K562 (cell line): ENCODE data around the gene ATXN1. TPM values are rescaled to one million over a fixed set of nuclear protein-coding genes. Genes with fewer than 3 reads are reported as not detected.
A peak's percentile ranks its signal among the peaks of the same experiment; 100 is the strongest.

ENCODE experiments used
- ARNT ChIP-seq, 2 experiments: fragments of 450-650 bp; IDR thresholded peaks; 2 replicates each; pipeline ENCODE4 v1.6.1; 2016; ENCODE audit warnings: mild to moderate bottlenecking in 1 of 2
- KLF16 ChIP-seq: IDR thresholded peaks from 2 replicates; pipeline ENCODE4 v1.6.1; 2016; ENCODE audit warnings: antibody characterized with exemption
- LCOR ChIP-seq: sonication (generic); formaldehyde crosslinking; IDR thresholded peaks from 2 replicates; pipeline ENCODE4 v1.8.0; 2022; ENCODE audit warnings: mild to moderate bottlenecking, missing genetic modification reagents
- MAFG ChIP-seq: fragments of 450-650 bp; conservative IDR thresholded peaks from 2 replicates; pipeline ENCODE4 v1.6.1; 2016; ENCODE audit warnings: missing genetic modification characterization, missing compliant biosample characterization
- MEF2A ChIP-seq: IDR thresholded peaks from 2 replicates; pipeline ENCODE4 v1.6.1; 2011; ENCODE audit warnings: low read depth, mild to moderate bottlenecking, low read length, moderate library complexity; ENCODE audit not compliant: control insufficient read depth
- NFIX ChIP-seq: fragments of 250-450 bp; sonication (Bioruptor Pico); IDR thresholded peaks from 2 replicates; pipeline ENCODE4 v1.4.0; 2020; ENCODE audit warnings: low read depth, mild to moderate bottlenecking, moderate library complexity
- RFX5 ChIP-seq: IDR thresholded peaks from 2 replicates; pipeline ENCODE4 v1.6.1; 2011; ENCODE audit warnings: low read depth, mild to moderate bottlenecking, improper control_type of control experiment, low read length
- SMARCA5 ChIP-seq: fragments of 450-650 bp; IDR thresholded peaks from 2 replicates; pipeline ENCODE4 v1.6.1; 2016
- SREBF1 ChIP-seq: fragments of 150-350 bp; IDR thresholded peaks from 2 replicates; pipeline ENCODE4 v1.6.1; 2014; ENCODE audit warnings: antibody characterized with exemption, low read depth, low read length, borderline replicate concordance
- TARDBP ChIP-seq: fragments of 450-650 bp; IDR thresholded peaks from 2 replicates; pipeline ENCODE4 v1.6.1; 2016
- polyA plus RNA-seq, 8 experiments: library from polyadenylated mRNA; depleted of rRNA in 4 of 8; stranded (reverse) in 5 of 8; unstranded in 3 of 8; fragments of >200 nt; fragmentation: Nextera tagmentation in 2 of 8; fragmentation: Illumina TruSeq in 1 of 8; extraction: Ambion mirVana in 2 of 8; extraction: Trizol in 1 of 8; gene quantifications; 2 replicates each; pipeline versions ENCODE4 v1.2.1 to v1.2.3, GENCODE V29; 2011 to 2014; ENCODE audit warnings: inconsistent platforms in 1 of 8, missing spikeins in 1 of 8
- total RNA-seq, 7 experiments: library from RNA; depleted of rRNA in 6 of 7; stranded (reverse); fragments of >200 nt in 6 of 7; fragmentation: Illumina TruSeq in 2 of 7; extraction: Trizol in 2 of 7; gene quantifications; 2 replicates each; pipeline versions ENCODE4 v1.2.1 to v1.2.3, GENCODE V29; 2011 to 2021; ENCODE audit warnings: low replicate concordance in 1 of 7
- TF ChIP-seq, protein P1 (sequence below): fragments of 450-650 bp; IDR thresholded peaks from 2 replicates; pipeline ENCODE4 v1.6.1; 2016; ENCODE audit warnings: mild to moderate bottlenecking
- TF ChIP-seq, protein P2 (sequence below), 2 experiments: fragments of 150-350 bp in 1 of 2; IDR thresholded peaks; 2 replicates each; pipeline ENCODE4 v1.6.1; 2012 to 2016; ENCODE audit warnings: low read depth in 2 of 2, low read length in 2 of 2, mild to moderate bottlenecking in 1 of 2, moderate library complexity in 1 of 2
- TF ChIP-seq, protein P3 (sequence below): fragments of 250-450 bp; sonication (Bioruptor Pico); IDR thresholded peaks from 2 replicates; pipeline ENCODE4 v1.4.0; 2020
- TF ChIP-seq, protein P4 (sequence below): fragments of 450-650 bp; IDR thresholded peaks from 2 replicates; pipeline ENCODE4 v1.6.1; 2016; ENCODE audit warnings: missing biosample characterization, missing genetic modification characterization

Gene ATXN1
- total and polyA plus RNA-seq, 9 of the 15 experiments (the other 6 are each of a cell fraction or from before 2014, with no cell fraction given) = under 0.01 to 1.2 (median 0.58) TPM

DNA sequence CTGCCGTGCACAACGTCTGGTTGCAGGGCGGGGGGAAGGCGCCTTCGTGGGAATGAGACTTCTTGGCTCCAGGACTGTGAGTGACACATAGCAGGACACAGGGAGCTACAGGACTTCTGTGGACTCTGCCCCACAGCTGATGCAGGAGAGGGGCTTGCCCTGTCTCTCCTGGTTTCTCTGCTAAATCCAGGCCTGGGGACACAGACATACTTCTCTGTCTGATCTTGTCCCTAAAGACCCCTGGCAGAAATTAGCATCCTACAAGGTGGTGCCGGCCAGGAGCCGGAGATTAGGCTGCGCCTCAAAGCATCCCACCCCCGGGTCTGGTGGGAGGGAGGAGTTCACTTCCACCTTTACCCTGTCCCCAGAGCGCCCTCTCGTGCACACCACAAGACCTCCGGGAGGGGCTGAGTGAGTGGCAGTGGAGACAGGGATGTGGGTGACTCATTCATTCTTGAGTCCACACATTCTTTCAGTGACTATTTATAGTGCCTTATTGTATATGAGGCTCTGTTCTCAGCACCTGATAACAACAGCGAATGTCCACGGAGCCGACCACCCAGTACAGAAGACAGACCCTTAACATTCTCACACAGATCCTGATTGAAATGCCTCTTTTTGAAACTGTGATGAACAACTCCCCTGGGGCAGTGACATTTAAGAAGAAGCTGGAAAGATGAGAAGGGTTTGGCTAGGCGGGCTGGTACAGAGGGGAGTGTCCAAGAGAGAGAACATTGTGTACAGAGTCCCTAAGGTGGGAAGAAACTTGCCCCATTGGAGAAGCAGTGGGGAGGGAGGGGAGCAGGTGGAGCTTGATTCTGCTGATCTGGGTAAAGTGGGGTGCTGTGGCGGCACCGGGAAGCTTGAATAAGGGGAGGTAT, 483.9 kb downstream of the ATXN1 start (continued):
- TF ChIP-seq, protein P1, sequence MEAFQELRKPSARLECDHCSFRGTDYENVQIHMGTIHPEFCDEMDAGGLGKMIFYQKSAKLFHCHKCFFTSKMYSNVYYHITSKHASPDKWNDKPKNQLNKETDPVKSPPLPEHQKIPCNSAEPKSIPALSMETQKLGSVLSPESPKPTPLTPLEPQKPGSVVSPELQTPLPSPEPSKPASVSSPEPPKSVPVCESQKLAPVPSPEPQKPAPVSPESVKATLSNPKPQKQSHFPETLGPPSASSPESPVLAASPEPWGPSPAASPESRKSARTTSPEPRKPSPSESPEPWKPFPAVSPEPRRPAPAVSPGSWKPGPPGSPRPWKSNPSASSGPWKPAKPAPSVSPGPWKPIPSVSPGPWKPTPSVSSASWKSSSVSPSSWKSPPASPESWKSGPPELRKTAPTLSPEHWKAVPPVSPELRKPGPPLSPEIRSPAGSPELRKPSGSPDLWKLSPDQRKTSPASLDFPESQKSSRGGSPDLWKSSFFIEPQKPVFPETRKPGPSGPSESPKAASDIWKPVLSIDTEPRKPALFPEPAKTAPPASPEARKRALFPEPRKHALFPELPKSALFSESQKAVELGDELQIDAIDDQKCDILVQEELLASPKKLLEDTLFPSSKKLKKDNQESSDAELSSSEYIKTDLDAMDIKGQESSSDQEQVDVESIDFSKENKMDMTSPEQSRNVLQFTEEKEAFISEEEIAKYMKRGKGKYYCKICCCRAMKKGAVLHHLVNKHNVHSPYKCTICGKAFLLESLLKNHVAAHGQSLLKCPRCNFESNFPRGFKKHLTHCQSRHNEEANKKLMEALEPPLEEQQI = no peak
- TF ChIP-seq, protein P2, sequence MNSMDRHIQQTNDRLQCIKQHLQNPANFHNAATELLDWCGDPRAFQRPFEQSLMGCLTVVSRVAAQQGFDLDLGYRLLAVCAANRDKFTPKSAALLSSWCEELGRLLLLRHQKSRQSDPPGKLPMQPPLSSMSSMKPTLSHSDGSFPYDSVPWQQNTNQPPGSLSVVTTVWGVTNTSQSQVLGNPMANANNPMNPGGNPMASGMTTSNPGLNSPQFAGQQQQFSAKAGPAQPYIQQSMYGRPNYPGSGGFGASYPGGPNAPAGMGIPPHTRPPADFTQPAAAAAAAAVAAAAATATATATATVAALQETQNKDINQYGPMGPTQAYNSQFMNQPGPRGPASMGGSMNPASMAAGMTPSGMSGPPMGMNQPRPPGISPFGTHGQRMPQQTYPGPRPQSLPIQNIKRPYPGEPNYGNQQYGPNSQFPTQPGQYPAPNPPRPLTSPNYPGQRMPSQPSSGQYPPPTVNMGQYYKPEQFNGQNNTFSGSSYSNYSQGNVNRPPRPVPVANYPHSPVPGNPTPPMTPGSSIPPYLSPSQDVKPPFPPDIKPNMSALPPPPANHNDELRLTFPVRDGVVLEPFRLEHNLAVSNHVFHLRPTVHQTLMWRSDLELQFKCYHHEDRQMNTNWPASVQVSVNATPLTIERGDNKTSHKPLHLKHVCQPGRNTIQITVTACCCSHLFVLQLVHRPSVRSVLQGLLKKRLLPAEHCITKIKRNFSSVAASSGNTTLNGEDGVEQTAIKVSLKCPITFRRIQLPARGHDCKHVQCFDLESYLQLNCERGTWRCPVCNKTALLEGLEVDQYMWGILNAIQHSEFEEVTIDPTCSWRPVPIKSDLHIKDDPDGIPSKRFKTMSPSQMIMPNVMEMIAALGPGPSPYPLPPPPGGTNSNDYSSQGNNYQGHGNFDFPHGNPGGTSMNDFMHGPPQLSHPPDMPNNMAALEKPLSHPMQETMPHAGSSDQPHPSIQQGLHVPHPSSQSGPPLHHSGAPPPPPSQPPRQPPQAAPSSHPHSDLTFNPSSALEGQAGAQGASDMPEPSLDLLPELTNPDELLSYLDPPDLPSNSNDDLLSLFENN (IDR thresholded peaks at IDR 0.05; ENCODE audit: low read depth in 2 of 2, low read length in 2 of 2) = peak in 1 of 2 experiments; percentile 74; a peak in 2 of 4 replicates
- TF ChIP-seq NFIX (CRISPR knock-in tag) (no peak), ARNT (IDR thresholded peaks at IDR 0.05) (no peak), MEF2A (peak; percentile 93), SMARCA5 (peak; percentile 59), KLF16 (peak; percentile 54; the same call in 1 of the 2 replicates), RFX5 (no peak), SREBF1 (no peak), TARDBP (peak; percentile 46; the same call in 1 of the 2 replicates), MAFG (peak; percentile 33), LCOR (CRISPR knock-in tag) (peak; percentile 85; the same call in 1 of the 2 replicates)
- TF ChIP-seq, protein P3, sequence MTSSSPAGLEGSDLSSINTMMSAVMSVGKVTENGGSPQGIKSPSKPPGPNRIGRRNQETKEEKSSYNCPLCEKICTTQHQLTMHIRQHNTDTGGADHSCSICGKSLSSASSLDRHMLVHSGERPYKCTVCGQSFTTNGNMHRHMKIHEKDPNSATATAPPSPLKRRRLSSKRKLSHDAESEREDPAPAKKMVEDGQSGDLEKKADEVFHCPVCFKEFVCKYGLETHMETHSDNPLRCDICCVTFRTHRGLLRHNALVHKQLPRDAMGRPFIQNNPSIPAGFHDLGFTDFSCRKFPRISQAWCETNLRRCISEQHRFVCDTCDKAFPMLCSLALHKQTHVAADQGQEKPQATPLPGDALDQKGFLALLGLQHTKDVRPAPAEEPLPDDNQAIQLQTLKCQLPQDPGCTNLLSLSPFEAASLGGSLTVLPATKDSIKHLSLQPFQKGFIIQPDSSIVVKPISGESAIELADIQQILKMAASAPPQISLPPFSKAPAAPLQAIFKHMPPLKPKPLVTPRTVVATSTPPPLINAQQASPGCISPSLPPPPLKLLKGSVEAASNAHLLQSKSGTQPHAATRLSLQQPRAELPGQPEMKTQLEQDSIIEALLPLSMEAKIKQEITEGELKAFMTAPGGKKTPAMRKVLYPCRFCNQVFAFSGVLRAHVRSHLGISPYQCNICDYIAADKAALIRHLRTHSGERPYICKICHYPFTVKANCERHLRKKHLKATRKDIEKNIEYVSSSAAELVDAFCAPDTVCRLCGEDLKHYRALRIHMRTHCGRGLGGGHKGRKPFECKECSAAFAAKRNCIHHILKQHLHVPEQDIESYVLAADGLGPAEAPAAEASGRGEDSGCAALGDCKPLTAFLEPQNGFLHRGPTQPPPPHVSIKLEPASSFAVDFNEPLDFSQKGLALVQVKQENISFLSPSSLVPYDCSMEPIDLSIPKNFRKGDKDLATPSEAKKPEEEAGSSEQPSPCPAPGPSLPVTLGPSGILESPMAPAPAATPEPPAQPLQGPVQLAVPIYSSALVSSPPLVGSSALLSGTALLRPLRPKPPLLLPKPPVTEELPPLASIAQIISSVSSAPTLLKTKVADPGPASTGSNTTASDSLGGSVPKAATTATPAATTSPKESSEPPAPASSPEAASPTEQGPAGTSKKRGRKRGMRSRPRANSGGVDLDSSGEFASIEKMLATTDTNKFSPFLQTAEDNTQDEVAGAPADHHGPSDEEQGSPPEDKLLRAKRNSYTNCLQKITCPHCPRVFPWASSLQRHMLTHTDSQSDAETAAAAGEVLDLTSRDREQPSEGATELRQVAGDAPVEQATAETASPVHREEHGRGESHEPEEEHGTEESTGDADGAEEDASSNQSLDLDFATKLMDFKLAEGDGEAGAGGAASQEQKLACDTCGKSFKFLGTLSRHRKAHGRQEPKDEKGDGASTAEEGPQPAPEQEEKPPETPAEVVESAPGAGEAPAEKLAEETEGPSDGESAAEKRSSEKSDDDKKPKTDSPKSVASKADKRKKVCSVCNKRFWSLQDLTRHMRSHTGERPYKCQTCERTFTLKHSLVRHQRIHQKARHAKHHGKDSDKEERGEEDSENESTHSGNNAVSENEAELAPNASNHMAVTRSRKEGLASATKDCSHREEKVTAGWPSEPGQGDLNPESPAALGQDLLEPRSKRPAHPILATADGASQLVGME (CRISPR knock-in tag) = no peak
- TF ChIP-seq, protein P4, sequence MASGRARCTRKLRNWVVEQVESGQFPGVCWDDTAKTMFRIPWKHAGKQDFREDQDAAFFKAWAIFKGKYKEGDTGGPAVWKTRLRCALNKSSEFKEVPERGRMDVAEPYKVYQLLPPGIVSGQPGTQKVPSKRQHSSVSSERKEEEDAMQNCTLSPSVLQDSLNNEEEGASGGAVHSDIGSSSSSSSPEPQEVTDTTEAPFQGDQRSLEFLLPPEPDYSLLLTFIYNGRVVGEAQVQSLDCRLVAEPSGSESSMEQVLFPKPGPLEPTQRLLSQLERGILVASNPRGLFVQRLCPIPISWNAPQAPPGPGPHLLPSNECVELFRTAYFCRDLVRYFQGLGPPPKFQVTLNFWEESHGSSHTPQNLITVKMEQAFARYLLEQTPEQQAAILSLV = no peak
